Measurements from ENCODE around the gene WDR81. TPM values are rescaled to one million over a fixed set of nuclear protein-coding genes. Genes with fewer than 3 reads are reported as not detected.
"Not testable (repeated sequence)": the region's sequence is repeated elsewhere in the genome, so short reads cannot be mapped to it uniquely, and the experiment has no call there.

Gene WDR81
- total RNA-seq, 1 donor from 2014 or later, result 18.3 TPM

DNA sequence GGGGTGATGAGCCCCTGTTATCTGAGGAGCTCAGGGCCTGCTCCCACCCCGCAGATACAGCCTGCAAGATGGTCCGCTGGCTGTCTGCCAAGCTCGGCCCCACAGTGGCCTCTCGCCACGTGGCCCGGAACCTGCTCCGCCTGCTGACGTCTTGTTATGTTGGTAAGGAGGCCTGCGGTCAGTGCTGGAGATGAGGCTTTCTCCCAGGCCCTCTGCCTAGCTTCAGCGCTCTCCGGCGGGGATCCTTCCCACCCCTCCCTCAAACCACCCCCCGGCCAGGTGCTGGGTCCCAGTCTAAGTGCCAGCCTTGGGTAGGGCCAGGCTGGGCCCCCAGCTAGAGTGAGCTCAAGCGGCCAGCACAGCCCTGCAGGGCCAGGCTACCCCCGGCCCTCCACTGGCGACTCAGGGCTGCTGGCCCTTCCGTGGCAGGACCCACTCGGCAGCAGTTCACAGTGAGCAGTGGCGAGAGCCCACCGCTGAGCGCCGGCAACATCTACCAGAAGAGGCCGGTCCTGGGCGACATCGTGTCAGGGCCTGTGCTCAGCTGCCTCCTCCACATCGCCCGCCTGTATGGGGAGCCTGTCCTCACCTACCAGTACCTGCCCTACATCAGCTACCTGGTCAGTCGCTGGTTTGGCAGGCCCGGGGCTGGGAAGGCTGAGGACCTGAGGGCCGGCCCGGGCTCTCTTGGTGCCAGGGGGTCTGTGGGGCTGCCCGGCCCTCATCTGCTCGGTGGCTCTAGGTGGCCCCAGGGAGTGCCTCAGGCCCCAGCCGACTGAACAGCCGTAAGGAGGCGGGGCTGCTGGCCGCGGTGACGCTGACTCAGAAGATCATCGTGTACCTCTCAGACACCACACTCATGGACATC, 6.1 kb downstream of the WDR81 start:
- intact Hi-C loops (cut with micrococcal nuclease), result no loop called here
- H3K27me3 Mint-ChIP-seq, result no peaks in the 10 kb centered on the region
- DNase-seq, result no peak
- no peaks in the 10 kb centered on the region for H3K9me3 Mint-ChIP-seq
- H3K4me1 Mint-ChIP-seq, result peaks cover 9% of the 10 kb centered on the region
- peaks cover 24% of the 10 kb centered on the region for H3K36me3 Mint-ChIP-seq (ENCODE audit: low read depth)
- no peak overlapping the region for H3K4me3 Mint-ChIP-seq
- no peak overlapping the region for H3K27ac Mint-ChIP-seq

DNA sequence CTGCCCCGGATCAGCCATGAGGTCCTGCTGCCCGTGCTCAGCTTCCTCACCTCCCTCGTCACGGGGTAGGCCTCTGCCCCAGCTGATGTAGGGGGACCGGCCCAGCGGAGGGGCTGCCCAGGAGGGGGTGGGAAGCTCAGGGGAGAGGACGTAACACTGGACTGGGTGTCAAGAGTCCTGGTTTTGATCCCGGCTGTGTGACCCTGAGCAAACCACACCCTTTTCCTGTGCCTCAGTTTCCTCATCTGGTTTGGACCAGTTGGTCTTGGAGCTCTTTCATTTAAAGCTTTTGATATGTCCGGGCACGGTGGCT, 6.6 kb downstream of the WDR81 start:
- no peaks in the 10 kb centered on the region for H3K27me3 Mint-ChIP-seq
- intact Hi-C loops (cut with micrococcal nuclease), result no loop called here

DNA sequence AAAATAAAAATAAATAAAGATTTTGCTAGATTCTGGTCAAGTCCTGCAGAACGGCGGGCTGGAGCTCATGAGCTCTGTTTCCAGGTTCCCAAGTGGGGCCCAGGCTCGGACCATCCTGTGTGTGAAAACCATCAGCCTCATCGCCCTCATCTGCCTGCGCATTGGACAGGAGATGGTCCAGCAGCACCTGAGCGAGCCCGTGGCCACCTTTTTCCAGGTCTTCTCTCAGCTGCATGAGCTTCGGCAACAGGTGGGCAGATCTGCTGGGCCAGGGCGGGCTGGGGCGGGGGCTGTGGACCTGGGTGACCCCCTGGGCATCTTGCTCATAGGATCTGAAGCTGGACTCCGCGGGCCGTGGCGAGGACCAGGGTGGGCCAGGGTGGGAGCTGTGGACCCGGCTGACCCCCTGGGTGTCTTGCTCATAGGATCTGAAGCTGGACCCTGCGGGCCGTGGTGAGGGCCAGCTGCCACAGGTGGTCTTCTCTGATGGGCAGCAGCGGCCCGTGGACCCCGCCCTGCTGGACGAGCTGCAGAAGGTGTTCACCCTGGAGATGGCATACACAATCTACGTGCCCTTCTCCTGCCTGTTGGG, 7.8 kb downstream of the WDR81 start:
- no peaks in the 10 kb centered on the region for H3K9me3 Mint-ChIP-seq
- no peak overlapping the region for H3K4me3 Mint-ChIP-seq
- peaks cover 13% of the 10 kb centered on the region for H3K4me1 Mint-ChIP-seq
- intact Hi-C loops (cut with micrococcal nuclease), result no loop called here
- H3K27me3 Mint-ChIP-seq, result no peaks in the 10 kb centered on the region
- no peak for DNase-seq
- peaks cover 29% of the 10 kb centered on the region for H3K36me3 Mint-ChIP-seq (ENCODE audit: low read depth)
- H3K27ac Mint-ChIP-seq, result no peak overlapping the region

More for the DNA sequence above, 6.6 kb downstream of the WDR81 start:
- no peak for DNase-seq
- Mint-ChIP-seq H3K4me3 (no peak overlapping the region), H3K4me1 (peaks cover 10% of the 10 kb centered on the region), H3K36me3 (ENCODE audit: low read depth) (peaks cover 23% of the 10 kb centered on the region), H3K27ac (no peak overlapping the region), H3K9me3 (no peaks in the 10 kb centered on the region)

DNA sequence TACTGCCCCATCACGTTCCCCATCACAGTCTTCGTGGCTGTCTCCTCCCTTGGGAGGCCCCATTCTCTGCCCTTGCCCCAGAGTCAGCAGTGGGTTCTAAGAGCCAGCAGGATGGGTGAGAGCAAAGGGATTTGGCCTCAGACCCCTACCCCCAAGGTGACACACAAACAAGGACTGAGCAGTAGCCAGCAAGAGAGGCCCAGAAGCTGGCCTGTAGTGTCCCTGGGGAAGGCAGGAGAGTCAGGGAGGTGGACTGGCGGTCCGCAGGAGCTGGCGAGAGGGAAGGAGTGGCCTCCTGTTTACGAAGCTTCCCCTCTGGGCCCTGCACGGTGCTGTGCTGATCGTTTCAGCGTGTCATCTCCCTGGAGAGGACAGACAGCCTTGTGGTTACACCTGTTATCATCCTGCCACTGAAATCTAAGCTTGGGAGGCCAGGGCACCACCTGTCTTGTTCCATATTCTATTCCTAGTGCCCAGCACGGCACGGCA, 8.4 kb downstream of the WDR81 start:
- H3K9me3 Mint-ChIP-seq, result no peaks in the 10 kb centered on the region
- H3K4me3 Mint-ChIP-seq, result no peak overlapping the region
- intact Hi-C loops (cut with micrococcal nuclease), result no loop called here
- no peak for DNase-seq
- peaks cover 13% of the 10 kb centered on the region for H3K4me1 Mint-ChIP-seq
- no peak overlapping the region for H3K27ac Mint-ChIP-seq
- no peaks in the 10 kb centered on the region for H3K27me3 Mint-ChIP-seq
- H3K36me3 Mint-ChIP-seq (ENCODE audit: low read depth), result peaks cover 30% of the 10 kb centered on the region

DNA sequence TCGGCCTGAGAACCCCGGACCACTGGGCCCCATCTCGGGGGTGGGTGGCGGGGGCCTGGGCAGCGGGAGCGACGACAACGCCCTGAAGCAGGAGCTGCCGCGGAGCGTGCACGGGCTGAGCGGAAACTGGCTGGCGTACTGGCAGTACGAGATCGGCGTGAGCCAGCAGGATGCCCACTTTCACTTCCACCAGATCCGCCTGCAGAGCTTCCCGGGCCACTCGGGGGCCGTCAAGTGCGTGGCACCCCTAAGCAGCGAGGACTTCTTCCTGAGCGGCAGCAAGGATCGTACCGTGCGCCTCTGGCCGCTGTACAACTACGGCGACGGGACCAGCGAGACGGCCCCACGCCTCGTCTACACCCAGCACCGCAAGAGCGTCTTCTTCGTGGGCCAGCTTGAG, 9.3 kb downstream of the WDR81 start:
- H3K27me3 Mint-ChIP-seq, result no peaks in the 10 kb centered on the region

DNA sequence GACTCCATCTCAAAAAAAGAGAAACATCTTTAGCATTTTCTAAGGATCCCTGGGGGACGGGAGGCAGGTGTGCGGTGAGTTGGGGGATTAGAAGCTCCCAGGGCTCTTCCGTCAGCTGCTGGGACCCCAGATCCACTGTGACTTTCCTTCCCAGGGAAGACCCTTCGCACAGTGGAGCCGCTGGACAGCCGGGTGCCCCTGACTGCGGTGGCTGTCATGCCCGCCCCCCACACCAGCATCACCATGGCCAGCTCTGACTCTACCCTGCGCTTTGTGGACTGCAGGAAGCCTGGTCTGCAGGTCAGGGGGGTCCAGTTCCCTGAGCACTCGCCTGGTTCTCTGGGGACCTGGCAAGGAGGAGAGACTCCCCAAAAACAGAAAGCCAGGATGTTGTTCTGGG, 10.9 kb downstream of the WDR81 start:
- Mint-ChIP-seq H3K4me1 (peaks cover 6% of the 10 kb centered on the region), H3K9me3 (no peaks in the 10 kb centered on the region), H3K27ac (peak overlapping the region; percentile 75), H3K36me3 (ENCODE audit: low read depth) (peaks cover 23% of the 10 kb centered on the region), H3K27me3 (no peaks in the 10 kb centered on the region), H3K4me3 (no peak overlapping the region)
- intact Hi-C loops (cut with micrococcal nuclease), result no loop called here
- no peak for DNase-seq

More for the DNA sequence above, 9.3 kb downstream of the WDR81 start:
- no peak for DNase-seq
- H3K9me3 Mint-ChIP-seq, result no peaks in the 10 kb centered on the region
- peaks cover 13% of the 10 kb centered on the region for H3K4me1 Mint-ChIP-seq
- intact Hi-C loops (cut with micrococcal nuclease), result no loop called here
- H3K27ac Mint-ChIP-seq, result no peak overlapping the region
- H3K4me3 Mint-ChIP-seq, result no peak overlapping the region
- H3K36me3 Mint-ChIP-seq (ENCODE audit: low read depth), result peaks cover 30% of the 10 kb centered on the region

DNA sequence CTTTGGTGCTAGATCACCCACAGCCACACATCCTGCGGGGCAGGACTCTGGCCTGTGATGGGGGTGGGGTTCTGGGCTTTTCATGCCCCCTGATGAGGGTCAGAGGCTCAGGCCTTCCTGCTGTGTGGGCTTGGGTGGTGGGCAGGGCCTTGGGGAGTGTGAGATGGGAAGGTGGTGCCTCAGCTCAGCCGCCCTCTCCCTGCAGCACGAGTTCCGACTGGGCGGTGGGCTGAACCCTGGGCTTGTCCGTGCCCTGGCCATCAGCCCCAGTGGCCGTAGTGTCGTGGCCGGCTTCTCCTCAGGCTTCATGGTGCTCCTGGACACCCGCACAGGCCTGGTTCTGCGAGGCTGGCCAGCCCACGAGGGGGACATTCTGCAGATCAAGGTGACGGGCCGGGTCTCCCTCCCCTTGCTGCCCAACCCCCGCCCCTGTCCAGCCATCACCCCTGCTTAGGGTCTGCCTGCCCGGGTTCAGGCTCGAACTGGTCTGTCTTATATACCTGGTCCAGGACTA, 11.4 kb downstream of the WDR81 start:
- DNase-seq, result no peak
- intact Hi-C loops (cut with micrococcal nuclease), result no loop called here
- H3K4me3 Mint-ChIP-seq, result no peak overlapping the region
- H3K36me3 Mint-ChIP-seq (ENCODE audit: low read depth), result peaks cover 23% of the 10 kb centered on the region
- peak overlapping the region; percentile 75 for H3K27ac Mint-ChIP-seq
- H3K27me3 Mint-ChIP-seq, result no peaks in the 10 kb centered on the region
- H3K4me1 Mint-ChIP-seq, result peaks cover 6% of the 10 kb centered on the region
- H3K9me3 Mint-ChIP-seq, result no peaks in the 10 kb centered on the region

DNA sequence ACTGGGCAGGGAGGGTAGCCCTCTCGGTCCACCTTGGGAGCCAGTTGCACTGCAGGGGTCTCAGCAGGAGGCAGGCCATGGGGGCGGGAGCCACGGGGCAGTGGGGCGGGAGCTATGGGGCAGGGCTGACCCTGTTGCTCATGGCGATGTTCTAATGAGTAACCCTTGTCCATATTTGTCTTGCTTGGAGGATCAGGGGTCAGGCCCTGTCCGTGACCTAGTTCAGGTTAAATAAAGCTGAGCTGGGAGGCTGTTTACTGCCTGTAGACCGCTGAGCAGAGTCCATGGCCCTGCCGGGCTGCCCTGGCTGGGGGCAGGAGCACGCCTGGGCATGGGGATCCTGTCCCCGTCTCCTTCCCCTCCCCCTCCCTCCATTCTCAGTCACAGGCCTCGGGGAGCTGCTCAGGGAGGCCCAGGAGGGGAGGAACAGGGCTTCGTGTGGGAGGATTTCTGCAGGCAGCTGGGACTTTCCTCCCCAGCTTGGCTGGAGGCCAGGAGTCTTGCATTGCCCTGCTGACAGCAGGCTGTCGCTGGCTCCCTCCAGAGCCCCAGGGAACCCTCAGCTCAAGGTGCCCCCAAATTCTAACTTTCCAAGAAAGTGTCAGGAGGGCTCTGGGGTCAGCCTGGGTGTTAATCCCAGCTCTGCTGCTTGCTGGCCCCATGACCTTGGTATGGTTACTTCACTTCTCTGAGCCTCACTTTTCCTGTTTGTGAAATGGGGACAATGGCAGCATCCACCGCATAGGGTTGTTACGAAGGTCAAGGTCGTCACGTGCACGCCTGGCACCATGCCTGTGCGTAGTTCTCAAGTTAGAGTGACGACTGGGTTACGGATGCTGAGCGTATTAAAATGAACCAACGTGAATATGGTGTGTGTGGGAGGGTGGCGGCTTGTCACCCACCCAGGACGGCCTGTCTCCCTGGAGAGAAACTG, 12.1 kb downstream of the WDR81 start:
- peak; percentile 70 for DNase-seq
- H3K27ac Mint-ChIP-seq, result peak overlapping the region; percentile 52
- no peak overlapping the region for H3K4me3 Mint-ChIP-seq
- no peaks in the 10 kb centered on the region for H3K27me3 Mint-ChIP-seq
- peaks cover 21% of the 10 kb centered on the region for H3K36me3 Mint-ChIP-seq (ENCODE audit: low read depth)
- intact Hi-C loops (cut with micrococcal nuclease), result no loop called here
- H3K9me3 Mint-ChIP-seq, result no peaks in the 10 kb centered on the region
- peaks cover 6% of the 10 kb centered on the region for H3K4me1 Mint-ChIP-seq

DNA sequence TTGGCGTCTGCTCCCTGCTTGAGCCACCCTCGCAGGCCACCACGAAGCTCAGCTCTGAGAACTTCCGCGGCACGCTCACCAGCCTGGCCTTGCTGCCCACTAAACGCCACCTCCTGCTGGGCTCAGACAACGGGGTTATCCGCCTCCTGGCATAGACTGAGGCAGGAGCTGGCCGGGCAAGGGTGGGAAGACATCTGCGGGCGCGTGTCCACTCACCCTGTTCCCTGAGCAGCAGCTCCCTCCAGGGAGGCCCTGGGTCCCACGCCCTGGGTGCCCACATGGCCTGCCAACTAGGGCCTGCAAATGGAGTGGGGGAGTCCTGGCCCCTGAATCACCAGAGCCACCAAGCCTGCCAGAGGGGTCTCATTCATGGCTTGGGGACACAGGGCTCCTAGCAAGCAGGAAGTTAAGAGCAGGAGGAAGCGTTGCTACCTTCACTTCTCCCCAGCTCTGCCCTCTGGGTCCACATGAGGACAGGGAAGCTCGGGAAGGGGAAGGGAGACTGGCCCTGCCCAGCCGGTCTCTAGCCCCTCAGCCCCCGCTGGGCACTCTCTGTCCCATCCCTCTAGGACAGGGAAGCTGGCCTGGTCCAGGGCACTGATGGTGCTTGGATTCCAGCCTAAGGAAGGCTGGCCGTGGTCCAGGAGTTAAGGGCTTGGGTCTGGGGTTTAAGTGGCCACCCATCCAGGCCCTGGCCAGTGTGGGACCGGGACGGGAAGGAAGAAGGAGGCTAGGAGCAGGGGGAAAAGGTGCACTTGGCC, 13.2 kb downstream of the WDR81 start:
- Mint-ChIP-seq H3K27ac (no peak overlapping the region), H3K4me1 (peaks cover 6% of the 10 kb centered on the region), H3K36me3 (ENCODE audit: low read depth) (peaks cover 21% of the 10 kb centered on the region), H3K9me3 (no peaks in the 10 kb centered on the region), H3K27me3 (no peaks in the 10 kb centered on the region), H3K4me3 (no peak overlapping the region)
- DNase-seq, result no peak
- intact Hi-C loops (cut with micrococcal nuclease), result no loop called here

DNA sequence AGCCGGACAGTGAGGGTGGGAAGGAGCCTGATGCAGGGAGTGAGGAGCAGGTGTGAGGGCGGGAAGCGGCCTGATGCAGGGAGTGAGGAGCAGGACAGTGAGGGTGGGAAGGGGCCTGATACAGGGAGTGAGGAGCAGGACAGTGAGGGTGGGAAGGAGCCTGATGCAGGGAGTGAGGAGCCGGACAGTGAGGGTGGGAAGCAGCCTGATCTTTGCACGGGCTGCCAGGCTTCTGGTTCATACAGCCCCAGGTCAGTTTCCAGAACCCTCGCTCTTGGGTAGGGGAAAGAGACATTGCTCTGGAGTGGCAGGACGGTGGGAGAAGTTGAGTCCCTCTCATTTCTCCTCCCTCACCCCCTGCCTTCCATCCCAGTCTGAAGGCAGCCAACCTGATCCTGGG, 17.4 kb downstream of the WDR81 start:
- H3K4me1 Mint-ChIP-seq; H3K27ac Mint-ChIP-seq; H3K9me3 Mint-ChIP-seq; H3K27me3 Mint-ChIP-seq; H3K36me3 Mint-ChIP-seq (ENCODE audit: low read depth); intact Hi-C loops (cut with micrococcal nuclease); DNase-seq; H3K4me3 Mint-ChIP-seq: not testable (repeated sequence)

DNA sequence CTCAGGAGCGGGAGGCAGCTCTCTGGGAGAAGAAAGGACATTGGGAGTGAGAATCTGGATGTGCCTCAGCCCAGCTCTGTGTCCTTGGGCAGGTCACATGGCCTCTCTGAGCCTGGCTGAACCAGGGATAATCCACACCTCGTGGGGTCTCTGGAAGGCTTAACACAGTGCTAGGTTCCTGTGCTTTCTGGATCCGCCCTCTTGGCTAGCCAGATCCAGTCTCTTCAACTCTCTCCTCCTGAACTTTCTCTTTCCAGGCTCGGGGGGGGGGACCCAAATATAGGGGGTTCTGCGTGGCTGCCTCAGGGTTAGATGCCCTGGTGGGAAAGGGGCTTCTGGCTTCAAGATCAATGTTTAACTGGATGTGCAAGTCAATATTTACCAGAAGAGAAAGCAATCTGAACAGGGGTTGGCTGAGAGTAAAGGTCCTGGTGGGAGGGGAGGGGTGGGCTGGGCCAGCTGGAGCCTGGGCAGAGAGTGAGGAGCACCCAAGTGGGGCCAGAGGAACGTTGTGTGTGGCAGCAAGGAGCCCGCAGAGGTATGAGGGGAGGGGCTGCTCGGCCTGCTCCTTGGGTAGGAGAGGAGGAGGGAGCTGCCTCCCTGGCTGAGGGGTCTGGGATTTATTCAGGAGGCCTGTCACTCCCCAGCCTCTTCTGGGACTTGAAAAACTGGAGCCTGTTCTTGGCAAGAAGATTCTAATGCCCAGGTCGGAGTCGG, 18.0 kb downstream of the WDR81 start, which contains the start of gene SERPINF2:
TSS of gene SERPINF2 (plus strand) at position 501 of the 717 bp plus-strand sequence. CDS start 2,125 bp downstream, outside the sequence.
- Mint-ChIP-seq H3K27me3 (no peaks in the 10 kb centered on the region), H3K4me1 (no peaks in the 10 kb centered on the region), H3K36me3 (ENCODE audit: low read depth) (peaks cover 4% of the 10 kb centered on the region), H3K27ac (no peak within 1 kb of the TSS), H3K9me3 (no peaks in the 10 kb centered on the region), H3K4me3 (no peak within 1 kb of the TSS)
- intact Hi-C loops (cut with micrococcal nuclease), result no loop called here
- no peak for DNase-seq

DNA sequence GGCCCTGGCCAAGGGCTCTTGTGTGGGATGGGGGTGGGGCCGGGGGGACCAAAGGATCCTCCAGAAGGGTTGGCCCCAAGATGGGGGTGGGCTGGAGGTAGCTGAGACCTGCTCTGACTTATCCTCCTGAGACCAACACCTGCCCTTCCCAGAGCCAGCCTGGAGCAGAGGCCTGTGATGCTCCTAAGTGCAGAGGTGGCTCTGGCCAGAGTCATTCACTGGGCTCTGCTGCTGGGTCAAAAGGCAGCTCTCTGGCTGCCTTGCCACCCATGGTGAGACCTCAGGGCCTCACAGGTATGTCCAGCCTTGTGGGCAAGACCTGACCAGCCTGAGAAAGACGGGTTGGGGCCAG, 18.6 kb downstream of the WDR81 start:
- no peaks in the 10 kb centered on the region for H3K27me3 Mint-ChIP-seq
- intact Hi-C loops (cut with micrococcal nuclease), result no loop called here
- no peak overlapping the region for H3K4me3 Mint-ChIP-seq
- no peak for DNase-seq
- no peak overlapping the region for H3K27ac Mint-ChIP-seq
- no peaks in the 10 kb centered on the region for H3K4me1 Mint-ChIP-seq
- H3K9me3 Mint-ChIP-seq, result no peaks in the 10 kb centered on the region
- H3K36me3 Mint-ChIP-seq (ENCODE audit: low read depth), result peaks cover 3% of the 10 kb centered on the region

Measured in activated CD4-positive, alpha-beta T cell treated with anti-CD3 and anti-CD28 coated beads, Interleukin-2, amount 10 ng/mL, durations not matched to agents 24 days and 14 days (primary cell).